Body of pancreas (tissue), 4 donors: Measurements from ENCODE around the gene HYAL2. TPM values are rescaled to one million over a fixed set of nuclear protein-coding genes. Genes with fewer than 3 reads are reported as not detected.

Source experiments
- ATAC-seq: fragments of 150-250 bp; one replicate; pipeline ENCODE4 v1.9.1; 2016
- DNase-seq, 4 donors: peaks; one replicate each; pipeline ENCODE4 v3.0.0-alpha.2; 2019
- H3K27ac ChIP-seq, 4 donors: fragments of 200-600 bp; sonication (generic); 1 replicate in 3 of 4; 2 replicates in 1 of 4; pipeline versions ENCODE4 v1.5.1 to v1.6.1; 2016 to 2019; ENCODE audit warnings: mild to moderate bottlenecking in 1 of 4, mixed read lengths in 1 of 4, moderate library complexity in 1 of 4
- H3K27me3 ChIP-seq, 2 donors: fragments of 200-600 bp; sonication (generic); one replicate each; pipeline ENCODE4 v1.6.0; 2016; ENCODE audit warnings: mild to moderate bottlenecking in 1 of 2
- H3K36me3 ChIP-seq, 2 donors: fragments of 200-600 bp; sonication (generic); replicated peaks in 1 of 2; 2 replicates each; pipeline ENCODE4 v1.5.1; 2016; ENCODE audit warnings: low read depth in 2 of 2; ENCODE audit not compliant: insufficient read depth in 1 of 2
- H3K4me1 ChIP-seq: fragments of 200-600 bp; sonication (generic); one replicate; pipeline ENCODE4 v1.6.0; 2016
- H3K4me3 ChIP-seq, 2 donors: fragments of 200-600 bp; sonication (generic); 1 replicate in 1 of 2; 2 replicates in 1 of 2; pipeline ENCODE4 v1.5.1; 2016 to 2019
- H3K9me3 ChIP-seq, 3 donors: fragments of 200-600 bp; sonication (generic); 1 replicate in 2 of 3; 2 replicates in 1 of 3; pipeline ENCODE4 v1.5.1; 2016
- CTCF ChIP-seq, 7 experiments: fragments of 450-650 bp in 4 of 7; fragments of 200-600 bp in 3 of 7; sonication (generic) in 3 of 7; IDR thresholded peaks; one replicate each; pipeline ENCODE4 v1.5.1; 2016 to 2019; ENCODE audit warnings: antibody characterized with exemption in 7 of 7
- POLR2A ChIP-seq, 3 donors: fragments of 450-650 bp; IDR thresholded peaks; one replicate each; pipeline ENCODE4 v1.6.1; 2016; ENCODE audit warnings: antibody characterized with exemption in 3 of 3, mild to moderate bottlenecking in 2 of 3
- WGBS, 2 donors: methylation state at CpG; one replicate each; pipeline ENCODE4 v1.1.5; 2017; 5-methylcytosine and 5-hydroxymethylcytosine counted together
- intact Hi-C: fragments of 100-400 bp; cut with DNase I; formaldehyde crosslinking; loops from one replicate; pipeline ENCODE4 v1.15.1; 2023
- total RNA-seq, 2 donors: library from RNA; depleted of rRNA; stranded (reverse); fragments of >200 nt; gene quantifications; one replicate each; pipeline ENCODE4 v1.1.0, GENCODE V29; 2016

The HYAL2 gene
- total RNA-seq, 2 donors from 2014 or later, result 35.6 to 48.3 TPM

DNA sequence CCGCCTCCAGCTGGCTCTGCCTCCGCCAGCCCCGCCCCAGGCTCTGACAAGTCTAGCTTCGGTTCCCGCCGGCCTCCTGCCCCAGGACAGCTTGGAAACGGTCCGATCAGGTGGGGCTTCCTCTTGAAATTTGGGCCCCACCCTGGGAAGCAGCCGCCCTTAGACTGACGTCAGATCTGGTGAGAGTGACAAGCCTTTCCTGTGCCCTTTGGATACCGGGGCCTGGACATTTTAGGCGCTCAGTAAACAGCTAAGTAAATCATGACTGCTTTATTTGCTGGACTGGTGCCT, 23.0 kb downstream of the HYAL2 start:
- no peak overlapping the region for H3K4me3 ChIP-seq
- no peaks in the 10 kb centered on the region for H3K36me3 ChIP-seq
- peak overlapping the region; percentile 65 to 91 (median 85) for H3K27ac ChIP-seq
- TF ChIP-seq CTCF (IDR thresholded peaks at IDR 0.05) (no peak), POLR2A (IDR thresholded peaks at IDR 0.05) (no peak)
- peaks cover 58% of the 10 kb centered on the region for H3K4me1 ChIP-seq
- 0% methylated on average over 2 to 12 of the region's 12 CpGs for WGBS, 2 donors
- no peak for DNase-seq
- intact Hi-C loops, result no loop called here
- H3K27me3 ChIP-seq, result no peaks in the 10 kb centered on the region
- H3K9me3 ChIP-seq, result no peaks in the 10 kb centered on the region
- ATAC-seq, result no peak

- peak; percentile 88 for ATAC-seq
- TF ChIP-seq CTCF (IDR thresholded peaks at IDR 0.05), result peak in 6 of 7 experiments; percentile 24 to 71 (median 58)
- peak; percentile 92 to 96 (median 96) for TF ChIP-seq POLR2A (IDR thresholded peaks at IDR 0.05)
- WGBS, 2 donors, result 0 to 3% methylated on average over 13 to 61 of the region's 61 CpGs
- Histone ChIP-seq H3K4me1 (peaks cover 58% of the 10 kb centered on the region), H3K9me3 (no peaks in the 10 kb centered on the region), H3K27ac (peak within 1 kb of the TSS; percentile 77 to 91 (median 85)), H3K4me3 (peak within 1 kb of the TSS; percentile 11 to 24), H3K27me3 (no peaks in the 10 kb centered on the region), H3K36me3 (no peaks in the 10 kb centered on the region)
- peak; percentile 99 to 100 (median 100) for DNase-seq
- intact Hi-C loops, result no loop called here
Observed at GRCh38 chr3:50298836-50299637, 23.5 kb downstream of the HYAL2 start, which contains the start of the genes HYAL3 and NAA80. Gene HYAL3 (minus strand): TSS chr3:50299405. CDS start chr3:50295602, 3,803 bp downstream. Gene NAA80 (minus strand): TSS chr3:50299405. CDS start chr3:50297463, 1,942 bp downstream.

- intact Hi-C loops, result no loop called here
- 42 to 59% methylated on average over 9 of the region's 9 CpGs for WGBS, 2 donors
- TF ChIP-seq CTCF (IDR thresholded peaks at IDR 0.05), result no peak
- no peak for TF ChIP-seq POLR2A (IDR thresholded peaks at IDR 0.05)
- no peaks in the 10 kb centered on the region for H3K36me3 ChIP-seq
- no peaks in the 10 kb centered on the region for H3K27me3 ChIP-seq
- ATAC-seq (no peak), DNase-seq (peak in 1 of 4 donors; percentile 17)
- H3K9me3 ChIP-seq, result no peaks in the 10 kb centered on the region
- peaks cover 56% of the 10 kb centered on the region for H3K4me1 ChIP-seq
- H3K4me3 ChIP-seq, result no peak overlapping the region
- H3K27ac ChIP-seq, result peak overlapping the region; percentile 77 to 91 (median 81)
Observed at GRCh38 chr3:50297896-50298725, 24.4 kb downstream of the HYAL2 start.

- TF ChIP-seq CTCF (IDR thresholded peaks at IDR 0.05) (no peak), POLR2A (IDR thresholded peaks at IDR 0.05) (no peak)
- Histone ChIP-seq H3K27me3 (no peaks in the 10 kb centered on the region), H3K9me3 (no peaks in the 10 kb centered on the region), H3K27ac (peak overlapping the region in 1 of 4 donors; percentile 91), H3K36me3 (no peaks in the 10 kb centered on the region), H3K4me3 (no peak overlapping the region), H3K4me1 (peaks cover 56% of the 10 kb centered on the region)
- no peak for ATAC-seq
- peak in 2 of 4 donors; percentile 12 to 45 for DNase-seq
- intact Hi-C loops, result no loop called here
- 71% methylated on average over 2 of the region's 2 CpGs; no CpG with 5 or more reads in 1 of the 2 donors for WGBS, 2 donors
Observed at GRCh38 chr3:50297384-50297775, 25.2 kb downstream of the HYAL2 start.
